Liver (tissue), 3 donors: ENCODE measurements around the gene CHAF1B.

Experiments used
- CTCF ChIP-seq: fragments of 150-350 bp; IDR thresholded peaks from 2 replicates; pipeline ENCODE4 v1.5.1; 2017; ENCODE audit warnings: improper control_type of control experiment, low read depth, low read length; ENCODE audit not compliant: missing input control
- EGR1 ChIP-seq, 2 donors: IDR thresholded peaks; 2 replicates each; pipeline ENCODE4 v1.6.1; 2016 to 2018; ENCODE audit warnings: antibody characterized with exemption in 2 of 2, low read depth in 2 of 2
- FOXA1 ChIP-seq: IDR thresholded peaks from 2 replicates; pipeline ENCODE4 v1.6.1; 2016; ENCODE audit warnings: antibody characterized with exemption
- GABPA ChIP-seq, 2 donors: IDR thresholded peaks in 1 of 2; conservative IDR thresholded peaks in 1 of 2; 2 replicates each; pipeline ENCODE4 v1.6.1; 2016; ENCODE audit warnings: antibody characterized with exemption in 2 of 2, mild to moderate bottlenecking in 1 of 2, moderate library complexity in 1 of 2
- JUND ChIP-seq, 2 donors: IDR thresholded peaks; 2 replicates each; pipeline ENCODE4 v1.6.1; 2016; ENCODE audit warnings: antibody characterized with exemption in 2 of 2
- NR2F2 ChIP-seq: IDR thresholded peaks from 2 replicates; pipeline ENCODE4 v1.6.1; 2016; ENCODE audit warnings: antibody characterized with exemption
- RAD21 ChIP-seq, 2 donors: IDR thresholded peaks; 2 replicates each; pipeline ENCODE4 v1.6.1; 2016; ENCODE audit warnings: antibody characterized with exemption in 2 of 2, mild to moderate bottlenecking in 2 of 2
- REST ChIP-seq: IDR thresholded peaks from 2 replicates; pipeline ENCODE4 v1.6.1; 2016; ENCODE audit warnings: antibody characterized with exemption, mild to moderate bottlenecking
- RXRA ChIP-seq, 2 donors: IDR thresholded peaks; 2 replicates each; pipeline ENCODE4 v1.6.1; 2017 to 2018; ENCODE audit warnings: antibody characterized with exemption in 2 of 2, mild to moderate bottlenecking in 1 of 2
- SP1 ChIP-seq: IDR thresholded peaks from 2 replicates; pipeline ENCODE4 v1.6.1; 2018; ENCODE audit warnings: antibody characterized with exemption, mild to moderate bottlenecking
- TAF1 ChIP-seq: conservative IDR thresholded peaks from 2 replicates; pipeline ENCODE4 v1.6.1; 2016; ENCODE audit warnings: antibody characterized with exemption, mild to moderate bottlenecking
- YY1 ChIP-seq: IDR thresholded peaks from 2 replicates; pipeline ENCODE4 v1.6.1; 2016; ENCODE audit warnings: antibody characterized with exemption, mild to moderate bottlenecking
- ZBTB33 ChIP-seq: IDR thresholded peaks from 2 replicates; pipeline ENCODE4 v1.6.1; 2016; ENCODE audit warnings: antibody characterized with exemption
- donor health status: healthy.
- donor health status: healthy.

- TF ChIP-seq RAD21 (IDR thresholded peaks at IDR 0.05) (no peak), CTCF (no peak), NR2F2 (no peak), ZBTB33 (no peak), TAF1 (no peak), REST (no peak), GABPA (IDR thresholded peaks at IDR 0.05 in 1 of 2, conservative IDR thresholded peaks at IDR 0.05 in 1 of 2) (no peak), RXRA (IDR thresholded peaks at IDR 0.05) (no peak), JUND (IDR thresholded peaks at IDR 0.05) (no peak), SP1 (no peak), YY1 (no peak), EGR1 (IDR thresholded peaks at IDR 0.05; ENCODE audit: low read depth in 2 of 2) (no peak), FOXA1 (no peak)
These were observed 18.5 kb downstream of the CHAF1B start for GRCh38 chr21:36403713-36404112.
